GM19025 (cell line): ENCODE data around the gene MCU.
"Not testable (repeated sequence)": the region's sequence is repeated elsewhere in the genome, so short reads cannot be mapped to it uniquely, and the experiment has no call there.

ENCODE experiments used
- ATAC-seq: cut with Tn5 transposase; IDR thresholded peaks from one replicate; pipeline ENCODE4 v1.9.1; 2021; ENCODE audit warnings: mild to moderate bottlenecking, low read depth, moderate library complexity; ENCODE audit not compliant: unreplicated experiment

Gene MCU, protein sequence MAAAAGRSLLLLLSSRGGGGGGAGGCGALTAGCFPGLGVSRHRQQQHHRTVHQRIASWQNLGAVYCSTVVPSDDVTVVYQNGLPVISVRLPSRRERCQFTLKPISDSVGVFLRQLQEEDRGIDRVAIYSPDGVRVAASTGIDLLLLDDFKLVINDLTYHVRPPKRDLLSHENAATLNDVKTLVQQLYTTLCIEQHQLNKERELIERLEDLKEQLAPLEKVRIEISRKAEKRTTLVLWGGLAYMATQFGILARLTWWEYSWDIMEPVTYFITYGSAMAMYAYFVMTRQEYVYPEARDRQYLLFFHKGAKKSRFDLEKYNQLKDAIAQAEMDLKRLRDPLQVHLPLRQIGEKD

DNA sequence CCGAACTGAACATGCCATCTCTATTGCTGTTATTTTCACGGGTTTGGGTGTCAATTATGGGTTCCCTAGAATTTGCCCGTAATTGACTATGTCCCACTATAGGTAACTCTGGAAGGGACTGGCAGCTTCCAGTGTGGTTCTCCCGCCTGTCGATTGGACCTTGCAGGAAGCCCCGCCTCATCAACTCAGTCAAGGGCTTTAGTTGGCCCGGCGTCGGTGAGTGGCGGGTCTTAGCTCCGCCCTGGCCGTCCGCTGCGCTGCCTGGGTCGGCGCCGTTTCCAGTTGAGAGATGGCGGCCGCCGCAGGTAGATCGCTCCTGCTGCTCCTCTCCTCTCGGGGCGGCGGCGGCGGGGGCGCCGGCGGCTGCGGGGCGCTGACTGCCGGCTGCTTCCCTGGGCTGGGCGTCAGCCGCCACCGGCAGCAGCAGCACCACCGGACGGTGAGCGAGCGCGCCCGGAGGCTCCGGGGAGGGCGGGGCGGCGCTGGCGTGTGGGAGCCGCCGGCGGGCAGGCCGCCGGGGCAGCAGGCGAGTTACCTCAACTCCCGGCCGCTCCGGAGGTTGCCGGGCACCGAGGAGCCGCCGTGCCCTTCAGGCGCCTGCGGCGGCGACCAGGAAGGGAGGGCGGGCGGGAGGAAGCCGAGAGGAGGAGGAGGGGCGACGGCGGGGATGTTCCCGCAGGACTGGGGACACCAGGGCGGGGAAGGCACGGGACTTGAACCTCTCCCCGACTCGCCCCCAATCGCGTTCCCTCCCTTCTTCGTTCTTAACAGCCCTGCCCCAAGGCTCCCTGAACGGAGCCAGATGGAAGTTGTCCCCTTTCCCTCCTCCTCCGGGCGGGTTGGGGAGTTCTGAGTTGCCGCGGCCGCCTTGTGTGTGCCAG lies at the start of gene MCU:
Gene MCU (plus strand): TSS at position 281 of the 881 bp plus-strand sequence. CDS start 9 bp downstream, at position 290.
- ATAC-seq = peak; percentile 94

DNA sequence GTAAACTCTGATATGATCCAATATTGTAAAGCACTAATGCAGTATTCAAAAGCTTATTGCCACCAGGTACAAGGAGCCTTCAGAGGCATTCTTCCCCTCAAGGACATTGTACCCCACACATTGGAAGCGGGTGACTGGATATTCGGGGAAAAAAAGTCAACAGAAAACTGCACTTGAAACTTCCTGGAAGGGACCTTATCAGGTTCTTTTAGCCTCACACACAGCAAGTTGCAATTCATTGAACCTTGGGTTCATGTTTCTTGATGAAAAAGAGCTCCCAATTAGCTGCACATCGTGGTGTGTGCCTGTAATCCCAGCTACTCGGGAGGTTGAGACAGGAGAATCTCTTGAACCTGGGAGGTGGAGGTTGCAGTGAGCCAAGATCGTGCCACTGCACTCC lies 49.6 kb upstream of the MCU start:
- ATAC-seq = no peak

DNA sequence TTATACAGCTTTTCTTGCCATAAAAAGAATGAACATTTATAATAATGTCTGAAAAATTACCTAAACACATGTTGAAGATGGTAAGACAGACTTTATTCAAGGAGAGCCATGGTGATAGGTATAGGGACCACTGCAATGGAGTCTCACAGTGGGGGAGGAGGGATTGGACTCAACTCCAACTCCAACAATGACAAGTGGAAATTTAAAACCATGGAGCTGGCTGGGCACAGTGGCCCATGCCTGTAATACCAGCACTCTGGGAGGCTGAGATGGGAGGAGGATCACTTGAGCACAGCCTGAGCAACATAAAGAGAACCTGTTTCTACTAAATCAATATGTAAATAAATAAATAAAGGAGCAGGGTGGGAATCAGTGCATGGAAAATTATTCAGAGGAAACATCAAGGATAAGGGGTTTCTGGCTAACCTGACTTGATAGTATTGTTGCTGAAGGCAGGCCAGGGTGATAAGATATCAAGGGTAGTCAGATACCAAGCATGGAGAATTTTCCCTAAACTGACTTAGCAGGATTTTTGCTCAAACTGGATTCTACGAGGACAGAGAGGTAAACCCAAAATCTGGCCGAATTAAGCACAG lies 46.6 kb upstream of the MCU start:
- ATAC-seq = no peak

DNA sequence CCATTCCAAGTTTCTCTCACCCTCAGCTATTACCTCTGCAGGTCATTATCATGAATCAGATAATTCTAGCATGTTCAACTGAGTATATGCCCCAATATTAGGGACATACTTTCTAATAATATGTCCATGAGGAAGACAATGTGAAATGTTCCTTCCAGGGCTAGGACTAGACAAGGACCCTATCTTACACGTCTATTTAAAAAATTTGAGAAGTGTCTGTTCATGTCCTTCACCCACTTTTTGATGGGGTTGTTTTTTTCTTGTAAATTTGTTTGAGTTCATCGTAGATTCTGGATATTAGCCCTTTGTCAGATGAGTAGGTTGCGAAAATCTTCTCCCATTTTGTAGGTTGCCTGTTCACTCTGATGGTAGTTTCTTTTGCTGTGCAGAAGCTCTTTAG lies 45.0 kb upstream of the MCU start:
- not testable (repeated sequence) for ATAC-seq

DNA sequence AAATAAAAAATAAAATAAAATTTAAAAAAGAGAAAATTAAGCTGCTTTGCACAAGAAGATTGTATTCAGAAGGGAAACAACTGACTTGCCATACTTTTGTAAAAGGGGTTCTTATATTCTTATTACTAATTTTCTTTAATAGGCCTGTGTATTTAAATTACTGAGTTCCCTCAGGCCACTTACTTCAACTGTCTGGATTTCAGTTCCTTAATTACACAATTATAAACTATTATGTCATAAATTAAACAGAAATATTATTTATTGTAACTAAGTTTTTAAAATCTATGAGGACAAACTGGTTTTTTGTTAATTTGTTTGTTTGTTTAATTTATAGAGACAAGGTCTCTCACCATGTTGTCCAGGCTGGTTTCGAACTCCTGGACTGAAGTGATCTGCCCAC lies 43.6 kb upstream of the MCU start:
- ATAC-seq = no peak

DNA sequence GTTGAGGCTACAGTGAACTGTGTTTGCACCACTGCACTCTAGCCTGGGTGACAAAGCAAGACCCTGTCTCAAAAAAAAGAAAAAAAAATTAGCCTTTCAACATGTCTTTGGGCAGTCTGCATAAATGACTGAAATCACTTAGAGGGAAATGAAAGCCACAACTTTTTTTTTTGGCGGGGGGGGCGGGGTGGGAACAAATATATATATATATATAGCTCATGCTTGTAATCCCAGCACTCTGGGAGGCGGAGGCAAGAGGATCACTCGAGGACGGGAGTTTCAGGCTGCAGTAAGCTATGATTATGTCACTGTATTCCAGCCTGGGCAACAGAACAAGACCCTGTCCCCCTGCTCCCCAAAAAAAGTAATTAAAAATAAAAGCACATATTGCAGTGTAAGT lies 42.7 kb upstream of the MCU start:
- no peak for ATAC-seq

DNA sequence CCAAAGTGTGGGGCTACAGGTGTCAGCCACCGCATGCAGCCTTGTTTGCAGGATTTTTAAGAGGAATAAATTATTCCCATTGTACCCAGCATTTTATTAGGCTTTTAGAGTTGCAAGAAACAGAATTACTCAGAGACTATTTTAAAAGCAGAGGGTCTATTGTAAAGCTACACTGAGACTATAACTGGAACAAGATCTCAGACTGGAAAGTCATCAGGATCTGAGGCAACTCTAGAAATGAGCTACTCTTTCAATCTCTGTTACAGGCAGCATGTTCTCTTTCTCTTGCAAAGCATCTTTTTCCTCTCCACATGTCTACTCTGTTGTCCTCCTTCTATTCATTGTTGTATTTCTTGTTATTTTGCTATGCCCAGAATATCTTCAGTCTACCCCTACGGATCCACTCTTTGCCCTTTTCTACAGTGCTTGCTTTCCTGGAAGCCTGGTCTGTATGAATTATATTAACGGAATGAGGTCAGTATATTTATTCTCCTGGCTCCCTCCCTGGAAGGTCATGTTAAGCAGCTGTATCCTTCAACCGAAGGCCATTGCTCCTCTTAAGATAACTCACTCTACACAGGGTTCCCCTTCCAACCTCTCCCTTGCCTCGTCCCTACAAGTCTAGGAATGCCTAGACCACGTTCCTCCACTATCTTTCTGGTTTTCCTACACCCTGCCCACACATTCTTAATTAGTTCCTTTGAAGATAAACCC lies 38.4 kb upstream of the MCU start:
- ATAC-seq = no peak

DNA sequence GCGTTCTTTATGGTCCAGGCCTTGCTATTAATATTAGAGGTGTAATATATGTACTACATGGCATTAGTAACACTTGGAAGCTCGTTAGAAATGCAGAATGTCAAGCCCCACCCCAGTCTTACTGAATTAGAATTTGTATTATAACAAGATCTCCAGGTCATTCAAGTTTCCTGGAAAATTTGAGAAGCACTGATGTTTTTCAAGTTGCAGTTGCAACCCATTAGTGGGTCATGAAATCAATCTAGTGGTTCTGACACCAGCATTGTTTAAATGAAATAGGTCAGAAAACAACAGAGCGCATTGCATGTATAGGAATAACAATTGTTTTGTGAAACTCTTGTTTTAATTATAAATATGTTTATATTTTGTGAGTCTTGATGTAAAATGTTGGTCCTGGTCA lies 37.2 kb upstream of the MCU start:
- no peak for ATAC-seq

DNA sequence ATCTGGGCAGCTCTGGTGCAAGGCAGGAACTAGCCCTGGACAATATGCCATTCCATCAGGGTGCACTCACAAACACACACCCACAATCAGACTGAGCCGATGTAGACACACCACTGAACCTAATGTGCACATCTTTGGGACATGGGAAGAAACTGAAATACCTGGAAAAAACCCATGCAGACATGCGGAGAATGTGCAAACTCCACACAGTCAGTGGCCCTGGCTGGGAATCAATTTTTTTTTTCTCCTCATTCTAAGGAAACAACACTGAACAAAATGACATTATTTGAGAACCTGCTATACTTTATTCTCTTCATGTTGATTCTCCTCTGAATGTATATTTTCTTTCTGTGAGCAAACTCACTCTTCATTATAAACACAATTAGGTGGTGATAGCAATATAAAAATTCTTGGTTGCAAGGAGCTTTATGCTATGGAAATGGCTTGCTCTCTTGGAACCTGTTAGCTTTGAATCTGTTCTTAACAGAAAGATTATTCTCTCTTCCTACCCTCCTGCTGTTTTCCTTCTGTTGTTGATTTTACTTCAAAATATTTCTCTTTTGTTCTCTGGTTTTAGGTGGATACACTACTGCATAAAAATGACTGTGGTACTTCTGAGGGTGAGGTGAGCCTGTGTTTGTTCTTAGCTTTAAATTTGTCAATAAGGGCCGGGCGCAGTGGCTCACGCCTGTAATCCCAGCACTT lies 33.1 kb upstream of the MCU start:
- no peak for ATAC-seq

DNA sequence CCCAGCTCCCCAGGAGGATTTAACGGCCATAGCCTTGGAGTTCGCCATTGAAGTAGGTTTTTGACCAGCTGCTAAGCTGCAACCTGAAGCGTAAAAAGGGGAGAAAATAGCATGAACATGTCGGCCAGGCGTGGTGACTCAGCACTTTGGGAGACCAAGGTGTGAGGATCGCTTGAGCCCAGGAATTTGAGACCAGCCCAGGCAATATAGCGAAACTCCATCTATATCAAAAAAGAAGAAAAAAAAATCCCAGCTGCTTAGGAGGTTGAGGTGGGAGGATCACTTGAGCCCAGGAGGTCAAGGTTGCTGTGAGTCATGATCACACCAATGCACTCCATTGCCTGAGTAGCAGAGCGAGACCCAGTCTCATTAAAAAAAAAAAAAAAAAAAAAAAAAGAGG lies 32.2 kb upstream of the MCU start:
- ATAC-seq = no peak

DNA sequence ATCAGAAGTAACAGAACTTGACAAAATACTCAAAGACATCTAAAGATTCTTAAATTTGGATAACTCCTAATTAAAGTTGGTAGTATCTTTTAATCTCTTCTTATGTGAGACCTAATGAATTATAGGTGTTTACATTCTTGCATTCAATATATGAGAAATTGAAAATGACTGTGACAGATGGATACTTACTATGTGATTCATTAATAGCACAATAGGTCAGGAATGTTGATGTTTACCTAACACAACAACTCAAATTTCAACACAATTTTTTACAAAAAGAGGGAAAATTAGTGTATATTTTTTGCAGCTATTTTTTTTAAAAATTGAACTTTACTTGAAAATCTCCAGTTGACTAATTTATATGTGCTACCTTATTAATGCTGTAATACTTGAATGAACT lies 31.7 kb upstream of the MCU start:
- no peak for ATAC-seq

DNA sequence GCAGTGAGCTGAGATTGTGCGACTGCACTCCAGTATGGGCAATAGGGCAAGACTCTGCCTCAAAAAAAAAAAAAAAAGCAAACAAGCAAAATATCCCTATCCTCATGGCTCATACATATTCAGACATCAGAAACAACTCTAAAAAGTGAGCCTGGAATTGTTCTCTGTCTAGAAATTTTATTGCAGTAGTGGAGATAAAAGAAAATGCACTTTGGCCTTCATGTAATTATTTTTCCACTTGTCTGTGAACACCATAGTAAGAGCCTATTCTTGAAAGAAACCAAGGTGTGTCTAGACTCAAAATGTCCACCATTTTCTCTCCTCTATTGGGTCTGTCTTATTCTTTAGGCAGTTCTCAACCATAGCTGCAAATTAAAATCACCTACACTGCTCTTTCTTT lies 30.5 kb upstream of the MCU start:
- ATAC-seq = no peak

DNA sequence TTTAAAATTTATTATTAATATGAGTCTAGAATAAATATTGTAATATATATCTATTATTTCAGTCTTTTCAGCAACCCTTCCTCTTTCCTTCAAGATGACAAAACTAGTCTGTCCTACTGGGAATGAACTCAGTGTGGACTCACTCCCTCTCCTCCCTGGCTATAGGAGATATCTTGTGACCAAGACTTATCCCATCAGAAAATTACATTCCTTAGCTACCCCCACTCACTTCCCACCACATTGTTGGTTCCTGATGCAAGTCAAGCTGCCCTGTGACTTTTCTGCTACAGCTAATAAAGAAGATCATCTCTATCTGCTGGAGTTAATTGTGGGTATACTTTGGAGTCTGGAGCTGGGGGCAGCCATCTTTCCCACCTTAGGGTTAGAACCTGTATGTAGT lies 28.0 kb upstream of the MCU start:
- ATAC-seq = no peak

DNA sequence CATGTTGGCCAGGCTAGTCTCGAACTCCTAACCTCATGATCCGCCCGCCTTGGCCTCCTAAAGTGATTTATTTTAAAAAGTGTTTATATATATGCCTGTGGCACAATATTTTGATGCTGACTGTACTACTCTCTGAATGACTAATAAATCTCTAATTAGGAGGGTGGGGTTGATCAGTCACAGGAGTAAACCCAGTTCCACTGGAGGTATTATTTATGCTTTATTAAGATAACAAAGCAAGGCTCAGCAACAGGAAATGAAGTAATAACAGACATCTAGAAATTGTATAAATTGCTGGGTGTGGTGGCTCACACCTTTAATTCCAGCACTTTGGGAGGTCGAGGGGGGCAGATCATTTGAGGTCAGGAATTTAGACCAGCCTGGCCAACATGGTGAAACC lies 26.0 kb upstream of the MCU start:
- no peak for ATAC-seq

DNA sequence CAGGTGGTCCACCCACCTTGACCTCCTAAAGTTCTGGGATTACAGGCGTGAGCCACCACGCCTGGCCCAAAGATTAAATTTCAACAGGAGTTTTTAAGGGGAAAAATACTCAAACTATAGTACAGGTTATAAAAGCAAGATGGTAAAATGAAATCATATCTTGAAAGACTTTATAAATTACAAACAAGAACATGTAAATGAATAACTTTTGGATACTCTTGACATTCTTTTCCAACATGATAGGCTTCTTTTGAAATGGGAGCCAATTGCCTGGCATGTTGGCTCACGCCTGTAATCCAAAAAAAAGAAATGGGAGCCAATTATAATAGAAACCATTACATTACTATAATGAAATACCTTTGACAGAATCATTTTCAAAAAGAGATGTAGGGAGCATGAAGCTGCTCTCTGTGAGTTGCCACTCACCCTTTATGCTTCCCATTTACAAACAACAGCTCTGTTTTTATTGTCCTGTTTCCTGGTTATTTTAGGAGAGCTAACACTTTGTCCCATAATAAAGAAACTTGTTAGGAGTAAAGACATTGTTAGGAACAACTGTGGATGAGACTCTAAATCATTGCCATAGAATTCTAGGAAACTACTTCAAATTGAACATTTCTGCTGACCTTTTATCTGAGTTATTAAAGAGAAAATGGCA lies 24.6 kb upstream of the MCU start:
- ATAC-seq = no peak

DNA sequence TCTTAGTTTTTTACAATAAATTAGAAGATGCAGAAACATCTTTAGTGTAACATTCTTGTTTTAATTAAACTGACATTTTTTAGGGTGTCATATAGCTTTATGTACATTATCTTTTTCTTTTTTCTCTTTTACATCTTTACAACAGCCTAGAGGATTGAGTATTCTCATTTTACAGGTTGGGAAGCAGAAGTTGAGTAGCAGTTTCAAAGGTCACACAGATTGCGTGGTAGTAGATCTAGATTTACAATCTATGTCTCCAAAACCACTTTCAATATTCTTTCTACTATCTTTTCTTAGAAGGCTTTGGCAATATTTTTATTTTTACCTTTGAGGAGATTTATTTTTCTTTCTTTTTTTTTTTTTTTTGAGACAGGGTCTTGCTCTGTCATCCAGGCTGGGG lies 18.7 kb upstream of the MCU start:
- no peak for ATAC-seq

DNA sequence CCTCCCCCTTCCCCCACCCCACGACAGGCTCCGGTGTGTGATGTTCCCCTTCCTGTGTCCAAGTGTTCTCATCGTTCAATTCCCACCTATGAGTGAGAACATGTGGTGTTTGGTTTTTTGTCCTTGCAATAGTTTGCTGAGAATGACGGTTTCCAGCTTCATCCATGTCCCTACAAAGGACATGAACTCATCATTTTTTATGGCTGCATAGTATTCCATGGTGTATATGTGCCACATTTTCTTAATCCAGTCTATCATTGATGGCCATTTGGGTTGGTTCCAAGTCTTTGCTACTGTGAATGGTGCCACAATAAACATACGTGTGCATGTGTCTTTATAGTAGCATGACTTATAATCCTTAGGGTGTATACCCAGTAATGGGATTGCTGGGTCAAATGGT lies 17.8 kb upstream of the MCU start:
- ATAC-seq = not testable (repeated sequence)

DNA sequence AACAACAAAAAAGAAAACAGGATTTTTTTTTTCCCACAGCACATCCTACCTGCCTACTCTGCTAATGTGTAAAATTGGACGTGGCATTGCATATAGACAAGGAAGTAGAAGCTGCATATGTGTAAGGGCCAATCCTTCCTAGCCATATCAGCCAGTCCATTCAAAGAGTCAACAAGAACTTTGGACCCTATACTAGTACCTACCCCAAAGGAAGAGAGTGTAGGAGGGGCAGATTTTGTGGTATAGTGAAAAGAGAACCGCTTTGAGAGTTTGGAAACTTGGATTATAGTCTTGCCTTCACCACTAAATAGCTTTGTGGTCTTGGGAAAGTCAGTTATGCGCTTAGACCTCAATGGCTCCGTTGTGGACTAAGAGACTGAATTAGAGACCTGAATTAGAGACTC lies 12.1 kb upstream of the MCU start:
- no peak for ATAC-seq

DNA sequence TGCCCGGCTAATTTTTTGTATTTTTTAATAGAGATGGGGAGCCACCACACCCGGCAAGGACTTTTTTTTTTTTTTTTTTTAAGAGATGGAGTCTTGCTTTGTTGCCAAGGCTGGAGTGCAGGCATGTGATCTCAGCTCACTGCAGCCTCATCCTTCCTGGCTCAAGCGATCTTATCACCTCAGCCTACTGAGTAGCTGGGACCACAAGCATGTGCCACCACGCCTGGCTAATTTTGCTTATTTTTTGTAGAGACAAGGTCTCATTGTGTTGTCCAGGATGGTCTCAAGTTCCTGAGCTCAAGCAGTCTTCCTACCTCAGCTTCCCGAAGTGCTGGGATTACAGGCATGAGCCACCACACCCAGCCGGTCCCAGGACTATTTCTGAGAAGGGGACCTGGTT lies 9.3 kb upstream of the MCU start:
- no peak for ATAC-seq
